Suppressor macrophage treated with lipopolysaccharide for 1 hour (primary cell): Measurements from ENCODE around the gene MIF4GD.
"Not testable (repeated sequence)": the region's sequence is repeated elsewhere in the genome, so short reads cannot be mapped to it uniquely, and the experiment has no call there.

Source experiments
- DNase-seq, 3 donors: peaks; one replicate each; pipeline ENCODE4 v3.0.0-alpha.2; 2020 to 2022

The MIF4GD gene

GRCh38 chr17:75260641-75261335, 10.2 kb downstream of the MIF4GD start:
- DNase-seq, result peak; percentile 63 to 74 (median 67)

DNA sequence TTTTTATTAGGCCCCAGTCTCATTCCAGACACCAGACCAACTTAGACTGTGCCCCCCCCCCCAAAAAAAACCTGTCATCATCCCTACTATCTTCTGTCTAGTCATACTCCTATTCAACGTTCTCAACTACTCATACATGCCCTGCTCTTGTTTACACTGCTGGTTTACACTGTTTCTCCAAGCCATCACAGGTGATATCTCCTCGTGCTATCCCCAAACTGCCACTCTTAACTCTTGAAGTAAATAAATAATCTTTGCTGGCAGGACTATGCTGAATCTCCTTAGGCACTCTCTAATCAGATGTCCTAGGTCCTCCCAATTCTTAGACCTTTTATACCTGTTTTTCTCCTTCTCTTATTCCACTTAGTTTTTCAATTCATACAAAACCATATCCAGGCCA, 13.8 kb downstream of the MIF4GD start:
- not testable (repeated sequence) for DNase-seq

DNA sequence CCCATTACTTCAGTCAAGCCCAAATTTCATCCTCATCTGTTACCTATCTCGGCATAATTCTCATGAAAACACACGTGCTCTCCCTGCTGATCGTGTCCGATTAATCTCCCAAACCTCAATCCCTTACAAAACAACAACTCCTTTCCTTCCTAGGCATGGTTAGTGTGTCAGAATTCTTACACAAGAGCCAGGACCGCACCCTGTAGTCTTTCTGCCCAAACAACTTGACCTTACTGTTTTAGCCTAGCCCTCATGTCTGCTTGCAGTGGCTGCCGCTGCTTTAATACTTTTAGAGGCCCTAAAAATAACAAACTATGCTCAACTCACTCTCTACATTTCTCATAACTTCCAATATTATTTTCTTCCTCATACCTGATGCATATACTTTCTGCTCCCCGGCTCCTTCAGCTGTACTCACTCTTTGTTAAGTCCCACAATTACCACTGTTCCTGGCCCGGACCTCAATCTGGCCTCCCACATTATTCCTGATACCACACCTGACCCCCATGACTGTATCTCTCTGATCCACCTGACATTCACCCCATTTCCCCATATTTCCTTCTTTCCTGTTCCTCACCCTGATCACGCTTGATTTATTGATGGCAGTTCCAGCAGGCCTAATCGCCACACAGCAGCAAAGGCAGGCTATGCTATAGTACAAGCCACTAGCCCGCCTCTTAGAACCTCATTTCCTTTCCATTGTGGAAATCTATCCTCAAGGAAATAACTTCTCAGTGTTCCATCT, 14.9 kb downstream of the MIF4GD start:
- not testable (repeated sequence) for DNase-seq

GRCh38 chr17:75252039-75252816, 18.8 kb downstream of the MIF4GD start:
- no peak for DNase-seq

GRCh38 chr17:75250009-75250471, 21.0 kb downstream of the MIF4GD start:
- peak; percentile 59 to 75 (median 73) for DNase-seq

- DNase-seq, result no peak
Measured at GRCh38 chr17:75249564-75249963, 21.5 kb downstream of the MIF4GD start.

DNA sequence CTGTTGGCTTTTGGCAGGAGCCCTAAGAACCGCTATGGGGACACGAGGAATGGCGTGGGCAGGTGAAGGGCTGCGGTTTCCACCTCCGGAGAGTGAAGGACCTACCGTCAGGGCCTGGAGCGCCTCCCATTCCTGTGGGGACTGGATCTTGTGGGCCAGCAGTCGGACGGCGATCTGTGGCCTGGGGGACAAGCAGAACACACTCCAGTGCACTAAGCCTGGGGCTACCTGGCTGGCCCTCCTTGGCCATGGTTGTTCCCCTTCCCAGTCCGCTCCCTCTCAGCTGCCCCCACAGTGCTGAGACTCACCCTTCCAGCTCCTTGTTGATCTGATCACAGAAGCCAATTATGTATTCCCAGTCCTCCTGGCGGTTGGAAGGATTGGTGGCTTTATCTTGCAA, 24.6 kb downstream of the MIF4GD start:
- no peak for DNase-seq

DNA sequence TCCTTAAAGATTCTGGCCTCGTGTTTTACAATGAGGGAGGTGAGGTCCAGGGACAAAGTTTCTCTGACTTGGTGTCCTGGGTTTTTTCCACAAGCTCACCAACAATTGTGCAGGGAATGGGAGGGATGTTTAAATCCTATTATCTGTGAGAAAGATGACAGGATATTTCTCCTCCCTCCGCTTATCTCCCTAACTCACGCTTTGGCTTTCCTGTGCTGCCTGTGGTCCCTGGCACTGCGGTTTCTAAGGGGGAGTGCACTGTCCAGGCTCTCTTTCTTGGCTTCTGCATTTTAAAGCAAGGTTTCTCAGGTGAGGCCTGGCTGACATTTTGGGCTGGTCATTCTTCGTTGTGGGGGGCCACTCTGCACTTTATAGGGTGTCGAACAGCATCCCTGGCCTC, 26.0 kb downstream of the MIF4GD start:
- no peak for DNase-seq

DNA sequence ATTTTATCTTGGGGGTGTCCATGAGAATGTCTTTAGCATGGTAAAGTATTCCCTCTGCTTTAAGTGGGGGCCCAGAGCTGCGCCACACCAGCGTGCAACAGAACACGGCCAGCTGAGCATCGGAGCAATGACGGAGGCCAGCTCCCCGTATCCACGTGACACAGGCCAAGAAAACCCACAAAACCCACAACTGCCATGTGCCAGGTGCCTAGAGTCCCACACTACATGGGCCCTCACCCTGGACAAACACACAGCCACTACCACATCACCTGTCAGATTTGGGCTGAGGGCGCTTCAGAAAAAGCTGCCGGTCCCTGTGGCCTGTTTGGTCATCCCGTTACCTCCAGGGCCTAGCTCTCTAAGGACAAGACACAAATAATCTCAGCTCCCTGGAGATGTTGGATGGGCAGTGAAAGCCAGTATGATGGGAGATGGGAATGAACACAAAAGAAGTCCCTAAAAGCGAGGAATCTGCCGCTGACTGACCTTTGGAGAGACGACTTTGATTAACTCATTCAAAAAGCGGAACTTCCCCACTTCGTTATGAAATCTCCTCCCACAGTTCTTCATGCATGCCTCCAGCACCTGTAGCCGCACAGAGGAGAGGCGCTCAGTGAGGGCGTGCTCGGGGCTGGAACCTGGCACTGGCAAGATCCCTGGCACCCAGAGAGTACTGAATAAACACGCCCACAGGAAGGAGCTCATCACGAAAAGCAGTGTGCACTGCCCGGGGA, 26.7 kb downstream of the MIF4GD start:
- peak; percentile 71 to 85 (median 84) for DNase-seq

- DNase-seq, result peak; percentile 44 to 62 (median 50)
Measured at GRCh38 chr17:75242461-75243042, 28.5 kb downstream of the MIF4GD start.

DNA sequence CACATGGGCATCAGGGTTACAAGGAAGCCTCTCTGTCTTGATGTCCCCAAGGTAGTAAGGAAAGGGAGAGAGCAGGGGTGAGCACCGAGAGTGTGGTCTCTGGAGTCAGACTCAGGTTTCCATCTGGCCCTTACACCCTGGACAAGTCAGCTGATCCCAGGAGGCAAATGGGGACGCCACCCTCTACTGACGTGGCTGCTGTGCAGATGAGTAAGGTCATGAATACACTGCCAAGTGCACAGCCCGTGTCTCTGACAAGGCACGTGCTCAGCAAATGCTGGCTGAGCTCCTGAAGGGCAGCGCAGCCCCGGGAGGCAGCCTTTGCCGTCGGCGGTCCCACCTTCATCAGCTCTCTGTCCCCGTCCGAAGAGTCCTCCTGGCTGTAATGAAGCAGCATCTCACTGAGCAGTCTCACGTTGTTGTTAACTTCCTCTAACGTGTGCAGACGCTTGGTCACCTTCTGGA, 29.0 kb downstream of the MIF4GD start:
- no peak for DNase-seq

GRCh38 chr17:75241502-75241901, 29.5 kb downstream of the MIF4GD start:
- DNase-seq, result no peak

- no peak for DNase-seq
Measured at GRCh38 chr17:75241143-75241430, 29.9 kb downstream of the MIF4GD start.

DNA sequence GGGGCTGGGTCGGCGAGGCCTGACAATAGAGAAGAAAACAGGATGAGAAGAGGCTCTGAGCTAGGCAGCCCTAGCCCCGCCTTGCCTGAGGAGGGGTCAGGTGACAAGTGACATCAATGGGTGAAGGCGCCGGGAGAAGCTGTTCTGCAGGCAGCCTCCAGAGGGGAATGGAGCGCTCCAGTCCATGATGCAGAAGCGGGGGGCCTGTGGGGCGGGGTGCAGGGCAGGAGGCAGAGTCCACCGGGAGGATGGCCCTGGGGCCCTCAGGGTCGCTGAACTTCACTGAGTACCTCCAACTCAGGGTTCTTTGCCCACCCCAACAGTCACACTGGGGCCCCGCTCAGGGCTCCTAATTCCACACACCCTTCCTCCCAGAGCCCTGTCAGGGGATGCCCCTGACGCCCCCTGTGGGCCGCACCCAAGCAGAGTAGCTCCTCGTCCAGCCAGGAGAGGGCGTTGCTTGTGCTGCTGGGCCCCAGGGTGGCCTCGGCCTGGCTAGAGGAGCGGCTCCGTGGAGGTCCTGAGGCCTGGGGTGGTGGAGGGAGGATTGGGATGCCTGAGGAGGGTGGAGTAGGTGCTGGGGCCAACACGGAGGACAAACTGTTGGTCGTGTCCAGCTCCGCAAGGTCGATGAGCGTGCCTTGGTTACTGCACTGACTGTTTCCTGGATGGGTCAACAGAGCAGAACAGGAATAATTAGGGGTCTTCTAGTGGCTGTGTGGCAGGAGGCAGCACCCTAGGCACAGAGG, 30.5 kb downstream of the MIF4GD start:
- peak; percentile 46 to 67 (median 57) for DNase-seq

GRCh38 chr17:75239778-75240393, 31.1 kb downstream of the MIF4GD start:
- DNase-seq, result no peak

DNA sequence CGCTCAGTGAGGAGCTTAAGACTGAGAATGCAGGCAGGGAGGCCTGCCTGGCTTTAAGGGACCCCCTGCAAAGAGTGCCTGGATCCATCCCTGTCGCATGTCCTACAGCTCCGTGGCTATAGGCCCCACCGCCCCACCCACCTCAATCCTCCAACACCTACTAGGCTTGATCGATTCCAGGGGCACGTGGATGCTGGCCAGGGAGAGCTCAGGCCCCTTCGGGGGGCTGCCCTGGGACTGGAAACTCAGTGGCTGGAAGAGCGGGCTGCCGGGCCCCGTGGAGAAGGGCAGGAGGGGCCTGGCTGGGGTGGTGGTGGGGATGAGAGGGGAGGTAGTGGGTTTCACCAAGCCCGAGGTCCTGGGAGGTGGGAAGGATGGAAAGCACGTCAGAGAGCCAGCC, 31.8 kb downstream of the MIF4GD start:
- DNase-seq, result no peak

GRCh38 chr17:75238684-75239191, 32.3 kb downstream of the MIF4GD start:
- DNase-seq, result peak; percentile 74 to 79 (median 78)

DNA sequence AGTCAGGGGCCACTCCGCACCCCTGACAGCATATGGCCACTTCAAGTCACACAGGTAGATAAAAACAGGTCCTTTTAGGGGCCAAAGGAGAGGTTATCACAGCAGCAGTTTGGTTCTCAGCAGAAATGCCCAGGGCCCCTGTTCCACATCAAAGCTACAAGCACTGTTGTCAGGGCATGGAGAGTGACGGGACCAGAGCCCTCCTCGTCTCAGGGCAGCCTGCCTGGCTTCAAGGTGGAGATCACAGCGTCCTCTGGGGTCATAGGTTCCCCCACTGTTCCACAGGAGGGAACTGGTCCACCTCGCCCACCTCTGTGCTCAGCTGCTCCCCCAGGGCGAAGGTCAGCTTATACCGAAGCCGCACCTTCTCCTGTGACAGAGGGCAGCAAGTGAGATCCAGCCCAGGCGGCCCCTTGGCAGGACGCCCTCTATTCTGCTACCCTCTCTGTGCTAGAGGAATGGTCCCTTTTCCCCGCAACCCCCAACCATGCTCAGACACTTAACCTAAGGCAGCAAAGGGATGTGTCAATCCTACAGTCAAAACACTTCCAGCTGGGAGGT, 32.9 kb downstream of the MIF4GD start:
- DNase-seq, result no peak

DNA sequence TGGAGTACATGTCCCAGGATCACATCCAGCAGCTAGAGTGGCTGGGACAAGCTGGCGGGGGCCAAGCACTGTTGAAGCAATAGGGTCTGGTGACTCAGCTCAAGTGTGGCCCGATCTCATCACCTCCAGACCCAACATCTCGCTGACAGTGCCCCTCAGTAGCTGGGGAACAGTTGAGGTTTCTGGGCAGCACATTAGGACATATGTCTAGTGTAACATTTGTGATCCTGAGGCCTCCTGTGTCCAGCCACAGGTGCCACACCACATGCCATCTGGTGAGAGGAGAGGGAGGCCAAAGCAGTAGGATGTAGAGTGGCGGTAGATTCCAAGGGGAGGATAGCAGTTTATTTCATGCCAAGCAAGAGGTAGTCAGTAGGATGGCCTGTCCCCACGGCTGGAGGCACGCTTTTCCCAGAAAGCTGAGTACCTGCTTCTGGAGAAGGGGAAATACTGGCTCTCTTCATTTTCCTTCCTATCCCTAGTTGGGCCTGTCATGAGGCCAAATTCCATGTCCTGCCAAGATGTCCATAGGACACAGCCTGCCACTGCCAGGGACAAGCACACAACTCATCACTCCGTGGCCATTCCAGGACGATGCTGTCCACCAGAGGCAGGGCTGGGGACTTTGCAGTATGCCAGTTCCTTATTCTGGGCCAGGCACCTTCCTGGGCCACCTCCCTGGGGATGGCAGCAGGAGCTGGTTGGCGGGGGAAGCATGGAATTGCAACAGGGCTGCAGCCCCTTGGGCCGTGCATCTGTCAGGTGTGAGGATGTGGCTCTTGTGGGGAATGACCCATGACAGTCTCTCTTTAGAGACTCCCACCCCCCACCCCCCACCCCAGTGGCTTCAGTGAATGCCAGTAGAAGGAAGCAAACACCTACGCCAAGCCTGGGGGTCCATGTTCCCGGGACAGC, 33.7 kb downstream of the MIF4GD start:
- DNase-seq, result no peak

DNA sequence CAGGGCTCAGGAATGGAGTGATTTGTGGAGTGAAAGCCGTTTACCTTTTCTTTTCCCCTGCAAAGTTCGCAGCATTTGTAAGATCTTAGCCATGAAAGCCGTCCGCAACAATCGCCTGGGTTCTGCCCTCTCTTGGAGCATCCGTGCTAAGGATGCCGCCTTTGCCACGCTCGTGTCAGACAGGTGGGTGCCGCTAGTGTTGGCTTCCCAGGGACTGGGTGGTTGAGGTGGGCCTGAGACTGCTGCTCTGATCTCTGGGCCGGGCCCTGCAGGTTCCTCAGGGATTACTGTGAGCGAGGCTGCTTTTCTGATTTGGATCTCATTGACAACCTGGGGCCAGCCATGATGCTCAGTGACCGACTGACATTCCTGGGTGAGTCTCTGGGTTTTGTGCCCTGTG, 38.2 kb downstream of the MIF4GD start:
- no peak for DNase-seq
